Lower lobe of right lung (tissue), 2 donors: ENCODE measurements around the gene MET. TPM values are rescaled to one million over a fixed set of nuclear protein-coding genes. Genes with fewer than 3 reads are reported as not detected.

ENCODE experiments used
- ATAC-seq, 2 donors: fragments of 200-7000 bp; cut with Tn5 transposase; one replicate each; pipeline ENCODE4 v1.9.1; 2020 to 2022; ENCODE audit warnings: mild to moderate bottlenecking in 2 of 2, moderate library complexity in 2 of 2
- DNase-seq: peaks from one replicate; pipeline ENCODE4 v3.0.0-alpha.2; 2020
- H3K27ac ChIP-seq: fragments of 200-600 bp; one replicate; pipeline ENCODE4 v1.8.0; 2022
- H3K27me3 ChIP-seq: fragments of 200-600 bp; one replicate; pipeline ENCODE4 v1.8.0; 2022; ENCODE audit warnings: low read depth
- H3K36me3 ChIP-seq: fragments of 200-600 bp; one replicate; pipeline ENCODE4 v1.8.0; 2022; ENCODE audit warnings: mild to moderate bottlenecking
- H3K4me1 ChIP-seq: fragments of 200-600 bp; one replicate; pipeline ENCODE4 v1.8.0; 2022
- H3K4me3 ChIP-seq: fragments of 200-600 bp; one replicate; pipeline ENCODE4 v1.8.0; 2022; ENCODE audit warnings: mild to moderate bottlenecking
- H3K9me3 ChIP-seq: fragments of 200-600 bp; one replicate; pipeline ENCODE4 v1.8.0; 2022
- intact Hi-C: fragments of 100-400 bp; cut with DNase I; formaldehyde crosslinking; loops from one replicate; pipeline ENCODE4 v1.11.0; 2022
- total RNA-seq: library from RNA; stranded (reverse); fragmentation: NEBNext Ultra II Directional; extraction: Animal tissue kit (Norgen Biotek cat#: 25700); gene quantifications from one replicate; pipeline ENCODE4 v1.2.1, GENCODE V29; 2021
- TF ChIP-seq, protein P1 (sequence below): fragments of 200-600 bp; IDR thresholded peaks from one replicate; pipeline ENCODE4 v1.8.0; 2022; ENCODE audit warnings: antibody characterized with exemption, mild to moderate bottlenecking
- donor health status: DM: no; HTN: yes; CAD: no; lungs with severe emphysema.

The MET gene
- total RNA-seq, 1 donor from 2014 or later, result 74.3 TPM

DNA sequence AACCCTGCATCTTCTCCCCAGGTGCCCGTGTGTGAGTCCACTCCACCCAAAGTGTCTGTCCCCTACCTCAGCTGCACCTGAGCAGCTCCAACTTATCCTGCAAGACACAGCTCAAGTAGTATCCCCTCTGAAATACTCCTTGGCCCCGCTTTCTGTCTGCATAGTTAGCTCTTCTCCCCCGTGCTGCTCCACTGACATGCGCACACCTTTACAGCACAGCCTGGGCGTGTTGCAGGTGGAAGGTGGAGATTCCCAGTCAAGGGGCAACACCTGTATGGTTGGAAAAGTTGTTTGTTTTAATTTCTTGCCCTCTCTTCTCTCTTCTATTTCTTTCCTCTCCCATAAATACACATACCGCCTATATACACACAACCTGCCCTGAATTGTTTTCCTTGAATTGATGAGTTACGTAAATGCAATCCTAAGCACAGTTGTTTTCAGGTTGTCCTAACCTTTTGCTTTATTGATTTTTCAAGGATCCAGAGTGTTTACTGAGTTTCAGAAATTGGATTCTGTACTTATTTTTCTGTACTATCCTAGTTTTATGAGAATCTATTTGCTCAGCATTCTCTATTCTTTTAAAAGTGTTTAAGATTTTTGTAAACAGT is 14.9 kb downstream of the MET start:
- TF ChIP-seq, protein P1, sequence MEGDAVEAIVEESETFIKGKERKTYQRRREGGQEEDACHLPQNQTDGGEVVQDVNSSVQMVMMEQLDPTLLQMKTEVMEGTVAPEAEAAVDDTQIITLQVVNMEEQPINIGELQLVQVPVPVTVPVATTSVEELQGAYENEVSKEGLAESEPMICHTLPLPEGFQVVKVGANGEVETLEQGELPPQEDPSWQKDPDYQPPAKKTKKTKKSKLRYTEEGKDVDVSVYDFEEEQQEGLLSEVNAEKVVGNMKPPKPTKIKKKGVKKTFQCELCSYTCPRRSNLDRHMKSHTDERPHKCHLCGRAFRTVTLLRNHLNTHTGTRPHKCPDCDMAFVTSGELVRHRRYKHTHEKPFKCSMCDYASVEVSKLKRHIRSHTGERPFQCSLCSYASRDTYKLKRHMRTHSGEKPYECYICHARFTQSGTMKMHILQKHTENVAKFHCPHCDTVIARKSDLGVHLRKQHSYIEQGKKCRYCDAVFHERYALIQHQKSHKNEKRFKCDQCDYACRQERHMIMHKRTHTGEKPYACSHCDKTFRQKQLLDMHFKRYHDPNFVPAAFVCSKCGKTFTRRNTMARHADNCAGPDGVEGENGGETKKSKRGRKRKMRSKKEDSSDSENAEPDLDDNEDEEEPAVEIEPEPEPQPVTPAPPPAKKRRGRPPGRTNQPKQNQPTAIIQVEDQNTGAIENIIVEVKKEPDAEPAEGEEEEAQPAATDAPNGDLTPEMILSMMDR, result no peak
- Histone ChIP-seq H3K27ac (no peak overlapping the region), H3K4me1 (no peaks in the 10 kb centered on the region), H3K9me3 (no peaks in the 10 kb centered on the region), H3K27me3 (no peaks in the 10 kb centered on the region), H3K4me3 (no peak overlapping the region), H3K36me3 (no peaks in the 10 kb centered on the region)
- intact Hi-C loops, result no loop called here
- no peak for ATAC-seq
- DNase-seq, result no peak

DNA sequence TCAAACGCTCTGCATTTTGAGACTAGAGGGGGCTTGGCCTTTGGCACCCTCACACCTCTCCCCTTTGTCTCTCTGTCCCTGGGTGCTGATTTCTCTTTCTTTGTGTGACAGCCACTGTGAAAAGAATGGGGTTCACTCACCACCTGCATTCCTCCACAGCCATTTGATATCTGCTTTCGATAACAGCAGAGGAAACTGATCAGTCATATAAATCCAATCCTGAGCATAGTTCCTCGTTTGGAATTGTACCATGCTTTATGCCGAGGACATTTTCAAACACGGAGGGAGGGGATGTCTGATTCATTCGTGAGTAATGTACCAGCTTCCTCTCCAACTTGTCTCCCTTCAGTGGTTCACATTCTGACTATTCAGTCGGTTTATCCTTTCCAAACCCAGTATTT is 15.8 kb downstream of the MET start:
- ATAC-seq, result peak in 1 of 2 donors; percentile 43

DNA sequence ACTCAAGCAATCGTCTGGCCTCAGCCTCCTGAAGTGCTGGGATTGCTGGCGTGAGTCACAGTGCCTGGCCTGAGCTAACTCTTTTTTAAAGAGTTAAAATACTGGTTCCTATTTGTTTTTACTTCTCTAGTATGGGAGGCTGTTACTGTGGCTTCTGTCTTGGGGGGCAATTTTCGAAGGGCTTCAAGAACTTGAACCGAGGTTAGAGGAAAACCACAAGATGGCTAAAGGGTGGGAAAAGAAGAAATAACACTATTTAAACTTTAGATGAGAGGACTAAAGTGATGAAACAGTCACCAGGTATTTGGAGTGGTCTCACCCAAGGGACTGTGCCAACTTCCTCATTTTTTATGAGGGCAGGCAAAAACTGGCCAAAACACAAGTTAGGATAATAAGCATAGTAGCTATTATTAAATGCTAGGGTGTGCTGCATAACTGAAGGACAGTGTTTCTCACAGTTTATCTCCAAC is 17.8 kb downstream of the MET start:
- TF ChIP-seq, protein P1, result no peak
- H3K27ac ChIP-seq, result no peak overlapping the region
- H3K27me3 ChIP-seq, result no peaks in the 10 kb centered on the region
- no peaks in the 10 kb centered on the region for H3K4me1 ChIP-seq
- H3K4me3 ChIP-seq, result no peak overlapping the region
- intact Hi-C loops, result no loop called here
- H3K9me3 ChIP-seq, result no peaks in the 10 kb centered on the region
- DNase-seq, result peak; percentile 56
- H3K36me3 ChIP-seq, result no peaks in the 10 kb centered on the region
- ATAC-seq, result peak; percentile 86 to 90

More for the DNA sequence above, 15.8 kb downstream of the MET start:
- no peak overlapping the region for H3K4me3 ChIP-seq
- no peaks in the 10 kb centered on the region for H3K36me3 ChIP-seq
- no peak for DNase-seq
- H3K4me1 ChIP-seq, result no peaks in the 10 kb centered on the region
- no peak overlapping the region for H3K27ac ChIP-seq
- intact Hi-C loops, result no loop called here
- TF ChIP-seq, protein P1, result no peak
- no peaks in the 10 kb centered on the region for H3K9me3 ChIP-seq
- no peaks in the 10 kb centered on the region for H3K27me3 ChIP-seq

DNA sequence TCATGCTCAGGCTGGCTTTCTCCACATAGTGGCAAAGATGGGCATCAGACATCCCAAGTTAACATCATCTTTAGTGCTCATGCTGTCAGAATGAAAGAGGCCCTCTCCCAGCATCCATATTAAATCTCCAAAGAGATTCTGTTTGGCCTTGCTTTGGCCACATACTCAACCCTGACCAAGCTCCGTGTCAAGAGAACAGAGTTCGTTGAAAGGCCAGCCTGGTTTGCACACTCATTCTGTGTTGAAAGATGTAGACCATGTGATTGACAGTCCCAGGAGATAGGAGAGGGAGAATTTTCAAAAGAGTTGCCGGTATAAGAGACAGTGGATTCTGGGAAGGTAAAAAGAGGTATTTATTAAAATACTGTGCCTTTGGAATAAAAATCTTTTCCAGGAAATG is 19.7 kb downstream of the MET start:
- Histone ChIP-seq H3K4me1 (no peaks in the 10 kb centered on the region), H3K27ac (no peak overlapping the region), H3K9me3 (no peaks in the 10 kb centered on the region), H3K27me3 (no peaks in the 10 kb centered on the region), H3K36me3 (no peaks in the 10 kb centered on the region), H3K4me3 (no peak overlapping the region)
- TF ChIP-seq, protein P1, result no peak
- ATAC-seq (no peak), DNase-seq (no peak)
- intact Hi-C loops, result no loop called here

DNA sequence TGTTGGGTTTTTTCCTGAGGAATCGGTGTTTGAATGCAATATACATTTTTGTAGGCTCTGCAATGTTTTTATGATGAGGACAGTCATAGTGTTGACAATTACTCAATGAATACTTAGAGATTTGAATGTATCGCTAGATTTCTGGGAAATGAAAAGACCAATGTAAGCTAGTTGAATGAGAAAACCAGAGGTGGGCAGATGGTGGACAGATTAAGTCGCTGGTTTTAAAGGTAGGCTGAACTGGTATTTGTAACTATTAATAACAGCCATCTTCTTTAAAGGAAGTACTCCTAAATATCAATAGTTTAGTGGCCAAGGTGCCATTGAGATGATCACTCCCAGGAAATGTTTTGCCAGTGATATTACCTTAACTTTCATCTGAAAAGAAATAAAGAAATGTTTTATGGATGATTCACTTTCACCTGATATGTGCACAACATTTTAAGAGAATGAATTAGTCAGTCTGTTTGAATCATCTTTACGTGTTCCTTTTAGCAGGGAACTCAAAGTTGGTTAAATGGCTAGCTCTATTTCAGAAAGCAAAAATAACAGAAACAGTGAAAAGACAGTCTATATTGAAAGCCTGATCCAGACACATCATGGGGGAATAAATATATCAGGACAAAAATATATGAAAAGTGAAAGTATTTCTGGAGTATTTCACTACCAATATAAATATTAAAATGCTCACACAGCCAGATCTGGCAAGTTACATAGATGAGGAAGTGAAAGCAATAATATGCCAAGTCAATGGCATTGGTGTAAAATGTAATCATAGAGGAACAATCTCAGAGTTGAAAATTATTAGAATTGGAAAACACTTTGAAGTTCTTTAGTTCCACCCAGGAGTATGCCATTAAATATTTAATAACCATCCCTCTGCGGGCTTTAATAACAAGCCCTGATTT is 20.7 kb downstream of the MET start:
- H3K27me3 ChIP-seq, result no peaks in the 10 kb centered on the region
- H3K4me3 ChIP-seq, result no peak overlapping the region
- H3K4me1 ChIP-seq, result no peaks in the 10 kb centered on the region
- ATAC-seq (no peak), DNase-seq (no peak)
- no peak overlapping the region for H3K27ac ChIP-seq
- TF ChIP-seq, protein P1, result no peak
- no peaks in the 10 kb centered on the region for H3K36me3 ChIP-seq
- intact Hi-C loops, result no loop called here
- H3K9me3 ChIP-seq, result no peaks in the 10 kb centered on the region
